ENCODE results near the gene LAMA2.

- TF ChIP-seq POLR2A (IDR thresholded peaks at IDR 0.05; ENCODE audit: low read length) (no peak), GATA1 (IDR thresholded peaks at IDR 0.05; ENCODE audit: low read depth, low read length) (no peak)
These were observed 213.8 kb downstream of the LAMA2 start for GRCh38 chr6:129096651-129097290.

Measured in erythroblast (primary cell).